ENCODE results near the gene SMIM3. TPM values are rescaled to one million over a fixed set of nuclear protein-coding genes. Genes with fewer than 3 reads are reported as not detected.

The SMIM3 gene
- polyA plus RNA-seq, 2 of the 4 experiments (the other 2 are of a cell fraction), result 4.5 to 4.6 TPM

DNA sequence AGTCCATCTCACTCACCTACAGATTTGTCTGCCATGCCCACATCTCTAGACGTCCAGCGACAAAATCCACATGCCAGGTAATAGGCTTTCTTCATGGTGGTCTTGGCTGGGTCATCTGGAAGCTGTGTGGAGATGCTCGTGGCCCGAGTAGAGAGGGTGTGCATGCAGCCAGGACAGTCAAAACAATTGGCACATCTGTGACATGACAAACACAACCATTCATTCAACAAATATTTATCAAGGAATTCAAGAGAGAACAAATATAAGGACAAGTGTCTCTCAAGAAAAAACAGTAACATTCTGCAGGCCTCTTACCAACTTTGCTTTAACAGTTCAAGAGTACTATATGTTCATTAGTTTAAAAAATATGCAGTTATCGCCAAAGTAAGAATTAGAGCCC is 25.1 kb upstream of the SMIM3 start:
- no peak for FAIRE-seq
- POLR2A ChIA-PET, result no interaction called here
- ATAC-seq, result no peak

DNA sequence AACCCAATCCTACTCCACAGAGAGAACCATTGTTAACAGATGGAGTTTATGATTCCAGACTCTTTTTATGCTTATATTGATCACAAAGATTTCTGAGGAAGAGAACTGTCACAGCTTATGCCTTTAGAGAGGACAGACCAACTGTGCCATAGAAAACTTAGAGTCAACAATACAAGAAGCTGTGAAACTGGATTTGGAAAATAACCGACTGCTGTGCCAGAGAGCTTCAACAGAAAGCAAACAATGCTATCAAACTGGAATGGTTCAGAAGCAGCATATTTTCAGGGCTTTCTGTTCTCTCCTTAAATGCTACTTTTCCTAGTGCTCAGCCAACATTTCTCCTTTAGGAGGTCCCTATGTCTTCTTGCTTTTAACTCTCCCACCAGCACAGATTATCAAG is 24.7 kb upstream of the SMIM3 start:
- Histone ChIP-seq H3K27ac (no peak overlapping the region), H3K4me3 (no peak overlapping the region), H3K4me2 (no peak overlapping the region), H3K9me3 (no peaks in the 10 kb centered on the region), H3K4me1 (peaks cover 13% of the 10 kb centered on the region)
- POLR2A ChIA-PET, result no interaction called here
- no peak for TF ChIP-seq HOXB13 (CRISPR knock-in tag; IDR thresholded peaks at IDR 0.05; ENCODE audit: low read depth)
- no peak for TF ChIP-seq RARB (CRISPR knock-in tag; IDR thresholded peaks at IDR 0.05)
- no peak for TF ChIP-seq CHD4 (IDR thresholded peaks at IDR 0.05; ENCODE audit: borderline replicate concordance)
- no peak for TF ChIP-seq CBX2 (IDR thresholded peaks at IDR 0.05; ENCODE audit: borderline replicate concordance, low read depth)
- TF ChIP-seq RCOR1 (IDR thresholded peaks at IDR 0.05; ENCODE audit: low read depth, low read length), result no peak
- TF ChIP-seq POLR2A (IDR thresholded peaks at IDR 0.05; ENCODE audit: low read length), result no peak
- TF ChIP-seq, protein P1, sequence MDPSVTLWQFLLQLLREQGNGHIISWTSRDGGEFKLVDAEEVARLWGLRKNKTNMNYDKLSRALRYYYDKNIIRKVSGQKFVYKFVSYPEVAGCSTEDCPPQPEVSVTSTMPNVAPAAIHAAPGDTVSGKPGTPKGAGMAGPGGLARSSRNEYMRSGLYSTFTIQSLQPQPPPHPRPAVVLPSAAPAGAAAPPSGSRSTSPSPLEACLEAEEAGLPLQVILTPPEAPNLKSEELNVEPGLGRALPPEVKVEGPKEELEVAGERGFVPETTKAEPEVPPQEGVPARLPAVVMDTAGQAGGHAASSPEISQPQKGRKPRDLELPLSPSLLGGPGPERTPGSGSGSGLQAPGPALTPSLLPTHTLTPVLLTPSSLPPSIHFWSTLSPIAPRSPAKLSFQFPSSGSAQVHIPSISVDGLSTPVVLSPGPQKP (IDR thresholded peaks at IDR 0.05; ENCODE audit: low read depth, low read length), result no peak
- no peak for TF ChIP-seq NR3C1 (IDR thresholded peaks at IDR 0.05)
- no peak for TF ChIP-seq TP53 (CRISPR knock-in tag; IDR thresholded peaks at IDR 0.05)
- no peak for TF ChIP-seq MYC (IDR thresholded peaks at IDR 0.05; ENCODE audit: borderline replicate concordance, low read length)
- no peak for TF ChIP-seq JUNB (IDR thresholded peaks at IDR 0.05)
- TF ChIP-seq FOXS1 (CRISPR knock-in tag; IDR thresholded peaks at IDR 0.05), result no peak
- no peak for TF ChIP-seq CEBPB (IDR thresholded peaks at IDR 0.05)
- CTCF ChIA-PET, result no interaction called here
- 79% methylated on average over 1 of the region's 1 CpG for WGBS (ENCODE audit: missing lambda C conversion rate)
- FAIRE-seq, result no peak
- ATAC-seq, result no peak
- no peak for DNase-seq (ENCODE audit: low read depth in 1 of 2, low spot score in 1 of 2)

More for the DNA sequence above, 25.1 kb upstream of the SMIM3 start:
- Histone ChIP-seq H3K4me3 (no peak overlapping the region), H3K27ac (no peak overlapping the region), H3K9me3 (no peaks in the 10 kb centered on the region), H3K4me2 (no peak overlapping the region), H3K4me1 (peaks cover 13% of the 10 kb centered on the region)
- no peak for DNase-seq (ENCODE audit: low read depth in 1 of 2, low spot score in 1 of 2)
- CTCF ChIA-PET, result interaction anchor here (1.1 kb wide), 1 partner anchor 19 kb away, joined by 4 read pairs; no protein-coding TSS in a partner anchor
- WGBS (ENCODE audit: missing lambda C conversion rate), result 75% methylated on average over 5 of the region's 5 CpGs
- TF ChIP-seq, protein P2, sequence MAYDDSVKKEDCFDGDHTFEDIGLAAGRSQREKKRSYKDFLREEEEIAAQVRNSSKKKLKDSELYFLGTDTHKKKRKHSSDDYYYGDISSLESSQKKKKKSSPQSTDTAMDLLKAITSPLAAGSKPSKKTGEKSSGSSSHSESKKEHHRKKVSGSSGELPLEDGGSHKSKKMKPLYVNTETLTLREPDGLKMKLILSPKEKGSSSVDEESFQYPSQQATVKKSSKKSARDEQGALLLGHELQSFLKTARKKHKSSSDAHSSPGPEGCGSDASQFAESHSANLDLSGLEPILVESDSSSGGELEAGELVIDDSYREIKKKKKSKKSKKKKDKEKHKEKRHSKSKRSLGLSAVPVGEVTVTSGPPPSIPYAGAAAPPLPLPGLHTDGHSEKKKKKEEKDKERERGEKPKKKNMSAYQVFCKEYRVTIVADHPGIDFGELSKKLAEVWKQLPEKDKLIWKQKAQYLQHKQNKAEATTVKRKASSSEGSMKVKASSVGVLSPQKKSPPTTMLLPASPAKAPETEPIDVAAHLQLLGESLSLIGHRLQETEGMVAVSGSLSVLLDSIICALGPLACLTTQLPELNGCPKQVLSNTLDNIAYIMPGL (CRISPR knock-in tag; IDR thresholded peaks at IDR 0.05; ENCODE audit: borderline replicate concordance), result no peak
- TF ChIP-seq POLR2AphosphoS2 (conservative IDR thresholded peaks at IDR 0.05; ENCODE audit: low read length) (no peak), RFX5 (IDR thresholded peaks at IDR 0.05) (no peak)

DNA sequence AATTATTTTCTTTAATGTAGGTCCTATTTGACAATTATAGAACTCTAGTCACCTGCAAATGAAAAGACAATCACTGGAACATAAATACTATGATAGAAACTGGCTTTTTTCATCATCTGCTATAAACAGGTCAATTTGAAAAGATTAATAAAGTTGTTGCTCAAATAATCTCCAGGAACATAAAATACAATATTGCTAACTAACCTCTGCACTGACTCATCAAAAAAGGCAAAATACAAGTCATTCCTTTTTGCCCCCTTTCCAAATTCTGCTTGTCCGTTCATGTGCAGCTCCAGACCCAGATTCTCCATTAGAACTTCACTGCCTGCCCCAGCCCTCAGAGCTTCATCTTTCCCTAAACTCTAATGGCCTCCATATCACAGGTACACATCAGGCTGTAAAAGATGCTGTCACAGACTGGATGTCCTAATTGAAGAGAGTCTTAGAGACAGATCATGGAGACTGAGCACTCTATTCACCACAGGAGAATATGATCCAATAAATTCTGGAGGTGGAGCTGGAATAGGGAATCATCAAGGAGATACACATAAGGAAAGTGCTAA is 21.4 kb upstream of the SMIM3 start:
- peak overlapping the region; percentile 58 to 93; a peak in 5 of 6 replicates for H3K27ac ChIP-seq
- ChIA-PET POLR2A (no interaction called here), CTCF (interaction anchor here (0.5 to 2.2 kb wide), 3 partner anchors 16 to 24 kb away, joined by 3 to 7 read pairs (median 3); no protein-coding TSS in a partner anchor)
- WGBS (ENCODE audit: missing lambda C conversion rate), result 85% methylated on average over 1 of the region's 1 CpG
- FAIRE-seq (no peak), ATAC-seq (no peak), DNase-seq (ENCODE audit: low read depth in 1 of 2, low spot score in 1 of 2) (no peak)
- H3K9me3 ChIP-seq, result no peaks in the 10 kb centered on the region
- H3K4me3 ChIP-seq, result peak overlapping the region; percentile 58
- H3K4me1 ChIP-seq, result peaks cover 13% of the 10 kb centered on the region
- peak; percentile 42 for TF ChIP-seq MAFK (IDR thresholded peaks at IDR 0.05; ENCODE audit: partially characterized antibody)
- no peak for TF ChIP-seq HOXB5 (CRISPR knock-in tag; IDR thresholded peaks at IDR 0.05)
- H3K4me2 ChIP-seq, result peak overlapping the region; percentile 87

DNA sequence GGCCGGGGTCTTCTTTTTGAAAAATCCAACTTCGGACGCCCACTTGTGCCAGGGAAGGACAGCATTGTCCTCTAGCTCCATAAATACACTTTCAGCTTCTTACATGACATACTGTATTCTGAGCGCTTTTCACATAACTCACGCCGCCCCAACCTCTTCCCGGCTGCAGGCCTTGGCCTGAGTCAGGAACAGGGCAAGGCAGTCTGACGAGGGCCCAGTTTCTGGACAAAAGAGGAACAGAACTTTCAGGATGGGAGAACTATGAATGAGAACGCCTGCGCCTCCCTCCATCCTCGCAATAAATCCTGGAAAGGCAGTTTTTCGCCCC is 20.4 kb upstream of the SMIM3 start:
- ATAC-seq (peak; percentile 51 to 59), DNase-seq (ENCODE audit: low read depth in 1 of 2, low spot score in 1 of 2) (peak in 1 of 2 experiments; percentile 17), FAIRE-seq (no peak)
- H3K4me3 ChIP-seq, result peak overlapping the region; percentile 58
- WGBS (ENCODE audit: missing lambda C conversion rate), result under 1% methylated on average over 12 of the region's 12 CpGs
- H3K9me3 ChIP-seq, result no peaks in the 10 kb centered on the region
- ChIA-PET CTCF (interaction anchor here (0.5 to 2.2 kb wide), 4 partner anchors 17 to 413 kb away, joined by 3 to 8 read pairs (median 5); partner anchors contain the start of gene SMIM3), POLR2A (interaction anchor here (1.0 to 1.4 kb wide), 6 partner anchors 8 to 495 kb away, joined by 3 to 22 read pairs (median 5); partner anchors contain the start of genes GM2A, RBM22, RPS14 and SMIM3)
- H3K27ac ChIP-seq, result peak overlapping the region; percentile 91 to 93
- peaks cover 13% of the 10 kb centered on the region for H3K4me1 ChIP-seq
- H3K4me2 ChIP-seq, result peak overlapping the region; percentile 87
- TF ChIP-seq, protein P2 (CRISPR knock-in tag; IDR thresholded peaks at IDR 0.05; ENCODE audit: borderline replicate concordance), result no peak
- no peak for TF ChIP-seq MAFK (IDR thresholded peaks at IDR 0.05; ENCODE audit: partially characterized antibody)
- TF ChIP-seq, protein P3, sequence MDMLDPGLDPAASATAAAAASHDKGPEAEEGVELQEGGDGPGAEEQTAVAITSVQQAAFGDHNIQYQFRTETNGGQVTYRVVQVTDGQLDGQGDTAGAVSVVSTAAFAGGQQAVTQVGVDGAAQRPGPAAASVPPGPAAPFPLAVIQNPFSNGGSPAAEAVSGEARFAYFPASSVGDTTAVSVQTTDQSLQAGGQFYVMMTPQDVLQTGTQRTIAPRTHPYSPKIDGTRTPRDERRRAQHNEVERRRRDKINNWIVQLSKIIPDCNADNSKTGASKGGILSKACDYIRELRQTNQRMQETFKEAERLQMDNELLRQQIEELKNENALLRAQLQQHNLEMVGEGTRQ (IDR thresholded peaks at IDR 0.05), result no peak
- no peak for TF ChIP-seq CBX2 (IDR thresholded peaks at IDR 0.05; ENCODE audit: borderline replicate concordance, low read depth)
- TF ChIP-seq, protein P4, sequence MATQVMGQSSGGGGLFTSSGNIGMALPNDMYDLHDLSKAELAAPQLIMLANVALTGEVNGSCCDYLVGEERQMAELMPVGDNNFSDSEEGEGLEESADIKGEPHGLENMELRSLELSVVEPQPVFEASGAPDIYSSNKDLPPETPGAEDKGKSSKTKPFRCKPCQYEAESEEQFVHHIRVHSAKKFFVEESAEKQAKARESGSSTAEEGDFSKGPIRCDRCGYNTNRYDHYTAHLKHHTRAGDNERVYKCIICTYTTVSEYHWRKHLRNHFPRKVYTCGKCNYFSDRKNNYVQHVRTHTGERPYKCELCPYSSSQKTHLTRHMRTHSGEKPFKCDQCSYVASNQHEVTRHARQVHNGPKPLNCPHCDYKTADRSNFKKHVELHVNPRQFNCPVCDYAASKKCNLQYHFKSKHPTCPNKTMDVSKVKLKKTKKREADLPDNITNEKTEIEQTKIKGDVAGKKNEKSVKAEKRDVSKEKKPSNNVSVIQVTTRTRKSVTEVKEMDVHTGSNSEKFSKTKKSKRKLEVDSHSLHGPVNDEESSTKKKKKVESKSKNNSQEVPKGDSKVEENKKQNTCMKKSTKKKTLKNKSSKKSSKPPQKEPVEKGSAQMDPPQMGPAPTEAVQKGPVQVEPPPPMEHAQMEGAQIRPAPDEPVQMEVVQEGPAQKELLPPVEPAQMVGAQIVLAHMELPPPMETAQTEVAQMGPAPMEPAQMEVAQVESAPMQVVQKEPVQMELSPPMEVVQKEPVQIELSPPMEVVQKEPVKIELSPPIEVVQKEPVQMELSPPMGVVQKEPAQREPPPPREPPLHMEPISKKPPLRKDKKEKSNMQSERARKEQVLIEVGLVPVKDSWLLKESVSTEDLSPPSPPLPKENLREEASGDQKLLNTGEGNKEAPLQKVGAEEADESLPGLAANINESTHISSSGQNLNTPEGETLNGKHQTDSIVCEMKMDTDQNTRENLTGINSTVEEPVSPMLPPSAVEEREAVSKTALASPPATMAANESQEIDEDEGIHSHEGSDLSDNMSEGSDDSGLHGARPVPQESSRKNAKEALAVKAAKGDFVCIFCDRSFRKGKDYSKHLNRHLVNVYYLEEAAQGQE (IDR thresholded peaks at IDR 0.05), result no peak

Measured in A549 (cell line).